IMR-90 (cell line): ENCODE results near the gene CDH13. TPM values are rescaled to one million over a fixed set of nuclear protein-coding genes. Genes with fewer than 3 reads are reported as not detected.

Experiments
- ATAC-seq: fragments of 200-7000 bp; cut with Tn5 transposase; 2 replicates; pipeline ENCODE4 v1.9.1; 2020; ENCODE audit warnings: low read depth, mild to moderate bottlenecking, moderate library complexity
- BruUV-seq: library from RNA; stranded (reverse); fragments of 400-500 nt; replicated peaks from 2 replicates; lab custom pipeline; 2021; lab: Mats Ljungman, UMichigan
- CTCF ChIA-PET: fragments of 300-600 bp; formaldehyde crosslinking; extraction: SDS; loops from one replicate; lab custom pipeline; 2021; ENCODE audit warnings: antibody characterized with exemption; lab: Yijun Ruan, JAX
- POLR2A ChIA-PET: fragments of 300-600 bp; sonication (Branson Sonifier 250); formaldehyde crosslinking; loops from one replicate; lab custom pipeline; 2022; ENCODE audit warnings: antibody characterized with exemption; ENCODE audit not compliant: unreplicated experiment; lab: Charles Lee
- DNase-seq: peaks from one replicate; pipeline ENCODE4 v3.0.0; 2013
- H2AFZ ChIP-seq: replicated peaks from 2 replicates; pipeline ENCODE3; 2013; ENCODE audit warnings: low read length, mild to moderate bottlenecking; ENCODE audit not compliant: poor library complexity
- H2AK5ac ChIP-seq: 2 replicates; pipeline ENCODE4 v1.6.1; 2013; ENCODE audit warnings: low read depth, low read length, inconsistent platforms
- H2AK9ac ChIP-seq: replicated peaks from 2 replicates; pipeline ENCODE3; 2013; ENCODE audit warnings: mild to moderate bottlenecking, low read depth, low read length, moderate library complexity; ENCODE audit not compliant: poor library complexity
- H2BK120ac ChIP-seq: 2 replicates; pipeline ENCODE4 v1.6.1; 2013; ENCODE audit warnings: low read depth, low read length, inconsistent platforms
- H2BK15ac ChIP-seq: 3 replicates; pipeline ENCODE4 v1.6.1; 2013; ENCODE audit warnings: low read depth, low read length, inconsistent platforms
- H2BK20ac ChIP-seq: 2 replicates; pipeline ENCODE4 v1.6.1; 2013; ENCODE audit warnings: low read depth, mild to moderate bottlenecking, inconsistent platforms, low read length, moderate library complexity
- H2BK5ac ChIP-seq: 2 replicates; pipeline ENCODE4 v1.6.1; 2013; ENCODE audit warnings: mild to moderate bottlenecking, low read depth, low read length, inconsistent platforms; ENCODE audit not compliant: poor library complexity, severe bottlenecking
- H3K14ac ChIP-seq: replicated peaks from 2 replicates; pipeline ENCODE4 v1.6.1; 2013; ENCODE audit warnings: low read depth, low read length, inconsistent platforms
- H3K18ac ChIP-seq: 2 replicates; pipeline ENCODE4 v1.6.1; 2013; ENCODE audit warnings: low read depth, low read length, control low read depth
- H3K23ac ChIP-seq: 2 replicates; pipeline ENCODE4 v1.6.1; 2013; ENCODE audit warnings: low read depth, low read length, inconsistent platforms
- H3K27ac ChIP-seq: 2 replicates; pipeline ENCODE4 v1.5.1; 2013; ENCODE audit warnings: mild to moderate bottlenecking, control low read depth, low read length; ENCODE audit not compliant: insufficient read depth
- H3K27me3 ChIP-seq: 2 replicates; pipeline ENCODE4 v1.6.1; 2013; ENCODE audit warnings: low read length; ENCODE audit not compliant: control insufficient read depth, insufficient read depth
- H3K36me3 ChIP-seq: 2 replicates; pipeline ENCODE4 v1.6.1; 2013; ENCODE audit warnings: low read length, mixed read lengths; ENCODE audit not compliant: control insufficient read depth, insufficient read depth
- H3K4ac ChIP-seq: 2 replicates; pipeline ENCODE4 v1.6.1; 2013; ENCODE audit warnings: low read depth, low read length, inconsistent platforms
- H3K4me1 ChIP-seq: 2 replicates; pipeline ENCODE4 v1.6.1; 2013; ENCODE audit warnings: low read length, mixed read lengths; ENCODE audit not compliant: control insufficient read depth, insufficient read depth
- H3K4me2 ChIP-seq: 2 replicates; pipeline ENCODE4 v1.6.1; 2013; ENCODE audit warnings: low read depth, mild to moderate bottlenecking, control low read depth, low read length, moderate library complexity
- H3K4me3 ChIP-seq: 2 replicates; pipeline ENCODE4 v1.5.1; 2013; ENCODE audit warnings: low read depth, mild to moderate bottlenecking, control low read depth, low read length, moderate library complexity; ENCODE audit not compliant: insufficient read depth
- H3K56ac ChIP-seq: 2 replicates; pipeline ENCODE4 v1.6.1; 2013; ENCODE audit warnings: low read length, inconsistent platforms; ENCODE audit not compliant: insufficient read depth; ENCODE audit errors: extremely low read depth
- H3K79me1 ChIP-seq, 2 experiments: 2 replicates each; pipeline ENCODE4 v1.6.1; 2013; ENCODE audit warnings: low read length in 2 of 2, inconsistent platforms in 1 of 2, low read depth in 1 of 2
- H3K9ac ChIP-seq: 2 replicates; pipeline ENCODE4 v1.6.1; 2013; ENCODE audit warnings: low read depth, low read length, control low read depth
- H3K9me1 ChIP-seq: 2 replicates; pipeline ENCODE4 v1.6.1; 2013; ENCODE audit warnings: low read length, inconsistent platforms; ENCODE audit not compliant: insufficient read depth
- H3K9me3 ChIP-seq: 2 replicates; pipeline ENCODE4 v1.6.1; 2013; ENCODE audit warnings: low read length; ENCODE audit not compliant: control insufficient read depth, insufficient read depth
- H4K20me1 ChIP-seq: 2 replicates; pipeline ENCODE4 v1.6.1; 2013; ENCODE audit warnings: low read length, inconsistent platforms; ENCODE audit not compliant: insufficient read depth
- H4K5ac ChIP-seq: 2 replicates; pipeline ENCODE4 v1.6.1; 2013; ENCODE audit warnings: mild to moderate bottlenecking, low read depth, low read length, control low read depth
- H4K8ac ChIP-seq, 2 experiments: 2 replicates each; pipeline ENCODE4 v1.6.1; 2013; ENCODE audit warnings: low read depth in 2 of 2, low read length in 2 of 2, control low read depth in 1 of 2, inconsistent platforms in 1 of 2
- H4K91ac ChIP-seq: 2 replicates; pipeline ENCODE4 v1.6.1; 2013; ENCODE audit warnings: low read depth, low read length, inconsistent platforms; ENCODE audit not compliant: insufficient read depth
- BHLHE40 ChIP-seq: fragments of 150-350 bp; IDR thresholded peaks from 2 replicates; pipeline ENCODE4 v1.6.1; 2016; ENCODE audit warnings: mild to moderate bottlenecking, low read depth, low read length
- CTCF ChIP-seq: conservative IDR thresholded peaks from 2 replicates; pipeline ENCODE4 v1.5.1; 2012; ENCODE audit warnings: mild to moderate bottlenecking, low read depth, low read length, improper control_type of control experiment
- RCOR1 ChIP-seq: IDR thresholded peaks from 2 replicates; pipeline ENCODE4 v1.6.1; 2012; ENCODE audit warnings: mild to moderate bottlenecking, low read length, improper control_type of control experiment; ENCODE audit not compliant: insufficient replicate concordance
- RFX5 ChIP-seq: IDR thresholded peaks from 2 replicates; pipeline ENCODE4 v1.8.0; 2012; ENCODE audit warnings: low read depth, mild to moderate bottlenecking, low read length, moderate library complexity
- WGBS, 2 experiments: methylation state at CpG; one replicate each; pipeline versions ENCODE4 v1.1.5 to v1.1.7; 2013; ENCODE audit warnings: missing lambda C conversion rate in 2 of 2; ENCODE audit not compliant: insufficient read length in 1 of 2; ENCODE audit errors: extremely low coverage in 2 of 2; 5-methylcytosine and 5-hydroxymethylcytosine counted together
- dilution Hi-C: fragments of 300-500 bp; cut with HindIII; formaldehyde crosslinking; loops from one replicate; pipeline ENCODE4 v1.14.3; 2018; ENCODE audit warnings: low sequenced_read_pairs; ENCODE audit not compliant: unreplicated experiment
- in situ Hi-C: fragments of 300-500 bp; cut with MboI; formaldehyde crosslinking; loops from 3 replicates; pipeline ENCODE4 v1.14.3; 2019; ENCODE audit warnings: low sequenced_read_pairs, inconsistent platforms, mixed read lengths
- intact Hi-C: fragments of 100-400 bp; cut with micrococcal nuclease; formaldehyde crosslinking; loops from 2 replicates; pipeline ENCODE4 v1.10.0; 2022
- polyA plus RNA-seq, 3 experiments: library from polyadenylated mRNA; depleted of rRNA; stranded (reverse); fragments of >200 nt; gene quantifications; 2 replicates each; pipeline ENCODE4 v1.2.3, GENCODE V29; 2012; ENCODE audit warnings: low replicate concordance in 1 of 3
- total RNA-seq: library from RNA; depleted of rRNA; stranded (reverse); fragments of >200 nt; gene quantifications from 2 replicates; pipeline ENCODE4 v1.2.3, GENCODE V29; 2012
- TF ChIP-seq, protein P1 (sequence below): fragments of 150-350 bp; IDR thresholded peaks from 2 replicates; pipeline ENCODE4 v1.6.1; 2017; ENCODE audit warnings: mild to moderate bottlenecking, antibody characterized with exemption, low read length, low read depth

CDH13 gene
- total and polyA plus RNA-seq, 2 of the 4 experiments (the other 2 are of a cell fraction) = 61.6 to 74.7 TPM

GRCh38 chr16:82937926-82938520 lies 311.3 kb downstream of the CDH13 start:
- DNase-seq (no peak), ATAC-seq (no peak)
- H4K5ac ChIP-seq = no peak overlapping the region
- no peak overlapping the region for H3K4ac ChIP-seq
- no CpG with 5 or more reads among the region's 7 CpGs for WGBS, 2 experiments
- H4K91ac ChIP-seq = no peak overlapping the region
- peaks cover 5% of the 10 kb centered on the region for H3K9me1 ChIP-seq
- H4K8ac ChIP-seq = no peak overlapping the region
- H3K23ac ChIP-seq = no peak overlapping the region
- H4K20me1 ChIP-seq = peaks cover 5% of the 10 kb centered on the region; the same call in 1 of the 2 replicates
- TF ChIP-seq, protein P1, sequence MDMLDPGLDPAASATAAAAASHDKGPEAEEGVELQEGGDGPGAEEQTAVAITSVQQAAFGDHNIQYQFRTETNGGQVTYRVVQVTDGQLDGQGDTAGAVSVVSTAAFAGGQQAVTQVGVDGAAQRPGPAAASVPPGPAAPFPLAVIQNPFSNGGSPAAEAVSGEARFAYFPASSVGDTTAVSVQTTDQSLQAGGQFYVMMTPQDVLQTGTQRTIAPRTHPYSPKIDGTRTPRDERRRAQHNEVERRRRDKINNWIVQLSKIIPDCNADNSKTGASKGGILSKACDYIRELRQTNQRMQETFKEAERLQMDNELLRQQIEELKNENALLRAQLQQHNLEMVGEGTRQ = no peak
- TF ChIP-seq RCOR1 (no peak), BHLHE40 (no peak), RFX5 (no peak), CTCF (no peak)
- ChIA-PET CTCF (no interaction called here), POLR2A (no interaction called here)
- H3K27ac ChIP-seq = no peak overlapping the region
- H2BK120ac ChIP-seq = no peak overlapping the region
- intact Hi-C loops = no loop called here
- H3K18ac ChIP-seq = no peak overlapping the region
- no peak overlapping the region for H2BK15ac ChIP-seq
- H3K4me2 ChIP-seq = no peak overlapping the region
- no peak overlapping the region for H2AK5ac ChIP-seq
- H3K56ac ChIP-seq = no peak overlapping the region
- no peak overlapping the region for H2AK9ac ChIP-seq
- dilution Hi-C loops = no loop called here
- no peak overlapping the region for H2BK5ac ChIP-seq
- no peaks in the 10 kb centered on the region for H3K36me3 ChIP-seq
- no peaks in the 10 kb centered on the region for H3K27me3 ChIP-seq
- no peak overlapping the region for H3K9ac ChIP-seq
- H3K9me3 ChIP-seq = peaks cover 6% of the 10 kb centered on the region; the same call in 1 of the 2 replicates
- H3K4me3 ChIP-seq = no peak overlapping the region
- peaks cover 4% of the 10 kb centered on the region for H3K4me1 ChIP-seq
- no peak overlapping the region for H2AFZ ChIP-seq
- in situ Hi-C loops = no loop called here
- no TSS peak for BruUV-seq
- H3K14ac ChIP-seq = no peak overlapping the region
- peaks cover 3 to 15% of the 10 kb centered on the region in 2 experiments; a peak in 3 of 4 replicates for H3K79me1 ChIP-seq
- H2BK20ac ChIP-seq = no peak overlapping the region
